OCI-LY1 (cell line): ENCODE data around the gene IKZF1.
"Not testable (repeated sequence)": the region's sequence is repeated elsewhere in the genome, so short reads cannot be mapped to it uniquely, and the experiment has no call there.

ENCODE experiments used
- EZH2 ChIP-seq: fragments of 200-600 bp; sonication (generic), shearing (Covaris generic); IDR thresholded peaks from 2 replicates; pipeline ENCODE4 v1.8.0; 2017; ENCODE audit warnings: borderline replicate concordance, mixed run types, mild to moderate bottlenecking, antibody characterized with exemption, low read length, moderate library complexity, mixed read lengths
- TF ChIP-seq, protein P1 (sequence below): fragments of 200-600 bp; sonication (generic), shearing (Covaris generic); IDR thresholded peaks from 2 replicates; pipeline ENCODE4 v1.5.1; 2017; ENCODE audit warnings: mild to moderate bottlenecking, antibody characterized with exemption, low read length, moderate library complexity, mixed read lengths

DNA sequence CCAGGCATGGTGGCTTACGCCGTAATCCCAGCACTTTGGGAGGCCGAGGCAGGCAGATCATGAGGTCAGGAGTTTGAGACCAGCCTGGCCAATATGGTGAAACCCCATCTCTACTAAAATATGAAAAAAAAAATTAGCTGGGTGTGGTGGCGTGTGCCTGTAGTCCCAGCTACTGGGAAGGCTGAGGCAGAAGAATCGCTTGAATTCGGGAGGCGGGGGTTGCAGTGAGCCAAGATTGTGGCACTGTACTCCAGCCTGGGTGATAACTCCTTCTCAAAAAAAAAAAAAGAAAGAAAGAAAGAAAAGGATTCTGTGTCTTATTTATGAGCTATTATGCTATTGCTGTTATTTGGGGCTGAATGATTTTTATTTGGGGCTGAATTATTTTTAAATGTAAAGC lies 35.0 kb downstream of the IKZF1 start:
- not testable (repeated sequence) for TF ChIP-seq EZH2
- TF ChIP-seq, protein P1, sequence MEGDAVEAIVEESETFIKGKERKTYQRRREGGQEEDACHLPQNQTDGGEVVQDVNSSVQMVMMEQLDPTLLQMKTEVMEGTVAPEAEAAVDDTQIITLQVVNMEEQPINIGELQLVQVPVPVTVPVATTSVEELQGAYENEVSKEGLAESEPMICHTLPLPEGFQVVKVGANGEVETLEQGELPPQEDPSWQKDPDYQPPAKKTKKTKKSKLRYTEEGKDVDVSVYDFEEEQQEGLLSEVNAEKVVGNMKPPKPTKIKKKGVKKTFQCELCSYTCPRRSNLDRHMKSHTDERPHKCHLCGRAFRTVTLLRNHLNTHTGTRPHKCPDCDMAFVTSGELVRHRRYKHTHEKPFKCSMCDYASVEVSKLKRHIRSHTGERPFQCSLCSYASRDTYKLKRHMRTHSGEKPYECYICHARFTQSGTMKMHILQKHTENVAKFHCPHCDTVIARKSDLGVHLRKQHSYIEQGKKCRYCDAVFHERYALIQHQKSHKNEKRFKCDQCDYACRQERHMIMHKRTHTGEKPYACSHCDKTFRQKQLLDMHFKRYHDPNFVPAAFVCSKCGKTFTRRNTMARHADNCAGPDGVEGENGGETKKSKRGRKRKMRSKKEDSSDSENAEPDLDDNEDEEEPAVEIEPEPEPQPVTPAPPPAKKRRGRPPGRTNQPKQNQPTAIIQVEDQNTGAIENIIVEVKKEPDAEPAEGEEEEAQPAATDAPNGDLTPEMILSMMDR, result not testable (repeated sequence)
